AG10803 (cell line): ENCODE measurements around the gene CCDC73.
"Not testable (repeated sequence)": the region's sequence is repeated elsewhere in the genome, so short reads cannot be mapped to it uniquely, and the experiment has no call there.

Experiments
- DNase-seq: peaks from one replicate; pipeline ENCODE4 v3.0.0; 2010; ENCODE audit warnings: low read depth
- H3K4me3 ChIP-seq: 2 replicates; pipeline ENCODE4 v1.5.1; 2011; ENCODE audit warnings: mild to moderate bottlenecking, low read length, control low read depth
- TF ChIP-seq, protein P1 (sequence below): conservative IDR thresholded peaks from 2 replicates; pipeline ENCODE4 v1.5.1; 2011; ENCODE audit warnings: mild to moderate bottlenecking, low read length, control low read depth, inconsistent platforms

CCDC73 gene

DNA sequence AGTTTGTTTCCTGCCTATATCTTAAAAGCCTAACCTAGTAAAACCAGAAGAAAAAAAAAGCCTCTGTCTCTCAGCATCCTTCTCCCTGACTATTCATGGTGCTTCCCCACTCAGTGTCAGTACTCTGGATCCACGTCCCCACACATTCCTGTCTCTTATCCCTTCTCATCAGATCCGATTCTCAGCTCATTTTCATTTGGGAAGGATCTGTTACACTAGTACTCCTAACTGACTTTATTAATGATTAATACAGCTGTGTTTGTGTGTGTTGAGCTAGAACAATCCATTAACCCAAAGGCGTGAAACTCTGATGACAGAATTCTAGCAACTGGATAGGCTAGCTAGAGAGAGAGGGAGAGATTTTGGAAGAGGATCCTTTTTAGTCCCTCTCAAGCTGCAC is 36.8 kb upstream of the CCDC73 start:
- H3K4me3 ChIP-seq, result no peak overlapping the region
- TF ChIP-seq, protein P1, sequence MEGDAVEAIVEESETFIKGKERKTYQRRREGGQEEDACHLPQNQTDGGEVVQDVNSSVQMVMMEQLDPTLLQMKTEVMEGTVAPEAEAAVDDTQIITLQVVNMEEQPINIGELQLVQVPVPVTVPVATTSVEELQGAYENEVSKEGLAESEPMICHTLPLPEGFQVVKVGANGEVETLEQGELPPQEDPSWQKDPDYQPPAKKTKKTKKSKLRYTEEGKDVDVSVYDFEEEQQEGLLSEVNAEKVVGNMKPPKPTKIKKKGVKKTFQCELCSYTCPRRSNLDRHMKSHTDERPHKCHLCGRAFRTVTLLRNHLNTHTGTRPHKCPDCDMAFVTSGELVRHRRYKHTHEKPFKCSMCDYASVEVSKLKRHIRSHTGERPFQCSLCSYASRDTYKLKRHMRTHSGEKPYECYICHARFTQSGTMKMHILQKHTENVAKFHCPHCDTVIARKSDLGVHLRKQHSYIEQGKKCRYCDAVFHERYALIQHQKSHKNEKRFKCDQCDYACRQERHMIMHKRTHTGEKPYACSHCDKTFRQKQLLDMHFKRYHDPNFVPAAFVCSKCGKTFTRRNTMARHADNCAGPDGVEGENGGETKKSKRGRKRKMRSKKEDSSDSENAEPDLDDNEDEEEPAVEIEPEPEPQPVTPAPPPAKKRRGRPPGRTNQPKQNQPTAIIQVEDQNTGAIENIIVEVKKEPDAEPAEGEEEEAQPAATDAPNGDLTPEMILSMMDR, result no peak
- DNase-seq, result no peak

DNA sequence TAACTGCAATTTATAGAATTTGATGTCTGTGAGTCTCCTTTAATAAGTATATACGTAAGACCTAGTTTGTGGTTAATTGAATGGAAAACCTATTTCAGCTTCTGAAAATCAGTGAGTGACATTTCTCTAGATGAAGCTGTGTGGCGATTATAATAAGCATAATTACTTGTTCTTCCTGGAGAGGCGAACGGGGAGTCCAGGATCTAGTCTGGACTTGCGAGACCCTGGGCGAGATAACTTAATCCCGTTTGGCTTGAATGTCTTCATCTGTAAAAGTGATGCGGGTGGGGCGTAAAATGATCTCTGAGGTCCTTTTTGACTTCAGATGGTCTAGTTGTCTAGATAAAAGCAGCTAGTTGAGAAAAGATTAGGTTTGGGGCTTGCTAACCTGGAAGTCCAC is 36.3 kb upstream of the CCDC73 start:
- no peak overlapping the region for H3K4me3 ChIP-seq
- TF ChIP-seq, protein P1, result no peak
- DNase-seq, result no peak

DNA sequence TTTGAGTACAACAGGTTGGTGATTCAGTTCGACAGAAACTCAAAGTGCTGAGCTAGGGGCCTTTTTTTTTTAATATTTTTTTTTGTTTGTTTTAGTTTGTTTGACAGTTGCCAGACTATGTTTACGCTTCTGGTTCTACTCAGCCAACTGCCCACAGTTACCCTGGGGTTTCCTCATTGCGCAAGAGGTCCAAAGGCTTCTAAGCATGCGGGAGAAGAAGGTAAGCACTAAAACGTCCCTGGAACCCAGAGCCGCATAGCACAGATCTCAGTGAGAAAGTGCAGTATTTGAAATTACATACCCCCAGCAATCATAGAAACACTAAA is 35.9 kb upstream of the CCDC73 start:
- peak overlapping the region; percentile 40; the same call in 1 of the 2 replicates for H3K4me3 ChIP-seq
- DNase-seq, result no peak
- TF ChIP-seq, protein P1, result no peak

DNA sequence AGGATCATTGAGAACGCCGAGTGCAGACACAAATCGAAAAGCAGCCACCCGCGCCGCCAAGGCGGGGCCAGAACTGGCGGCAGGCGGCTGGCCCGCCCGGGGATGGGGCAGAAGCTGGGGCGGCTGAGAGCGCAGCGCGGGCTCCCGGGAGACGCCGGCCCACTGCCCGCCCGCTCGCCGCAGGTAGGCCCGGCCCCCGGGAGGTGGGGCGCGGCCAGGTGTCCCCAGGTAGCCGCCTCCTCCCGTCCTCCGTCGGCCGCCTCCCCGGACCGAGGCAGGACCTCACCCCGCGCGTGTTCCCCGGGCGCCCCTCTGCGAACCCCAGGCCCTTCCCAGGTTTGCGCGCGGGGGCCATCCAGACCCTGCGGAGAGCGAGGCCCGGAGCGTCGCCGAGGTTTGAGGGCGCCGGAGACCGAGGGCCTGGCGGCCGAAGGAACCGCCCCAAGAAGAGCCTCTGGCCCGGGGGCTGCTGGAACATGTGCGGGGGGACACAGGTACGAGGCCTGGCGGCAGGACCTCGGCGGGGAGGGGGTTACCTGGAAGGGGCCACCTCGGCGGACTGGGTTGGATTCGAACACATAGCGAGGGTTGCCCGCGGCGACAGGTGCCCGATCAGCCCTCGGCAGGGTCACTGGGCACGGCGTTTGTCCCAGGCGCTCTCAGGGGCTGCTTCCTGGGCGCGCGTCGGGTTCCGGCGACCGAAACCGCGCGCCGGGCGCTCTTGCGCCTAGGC is 35.4 kb upstream of the CCDC73 start, which contains the start of gene PRRG4:
Gene PRRG4, plus strand, starts transcription at position 248 of the 733 bp plus-strand sequence. CDS start 603 bp downstream, outside the sequence.
- TF ChIP-seq, protein P1, result no peak
- DNase-seq, result peak; percentile 20
- peak within 1 kb of the TSS; percentile 59 for H3K4me3 ChIP-seq

DNA sequence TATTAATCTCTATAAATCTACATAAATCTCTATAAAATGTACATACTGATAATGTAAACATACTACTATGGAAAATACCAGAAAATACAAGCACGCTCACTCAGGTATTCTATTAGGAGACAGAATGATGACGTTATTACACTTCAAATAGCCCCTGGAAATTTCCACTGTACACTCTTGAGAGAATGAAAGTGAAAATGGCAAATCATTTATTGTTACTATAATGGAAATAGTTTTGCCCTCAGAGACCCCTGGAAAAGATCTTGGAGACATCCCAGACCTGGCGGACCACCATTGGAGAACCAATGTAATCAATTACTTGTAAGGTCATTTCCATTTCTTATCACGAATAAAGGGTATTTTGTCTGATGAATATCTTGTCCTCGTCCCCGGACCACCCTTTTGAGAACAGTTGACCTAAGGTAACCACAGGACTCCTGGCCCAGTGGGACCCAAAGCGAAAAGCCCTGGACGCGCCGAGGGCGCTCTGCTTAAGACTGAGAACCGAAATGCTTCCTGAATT is 34.8 kb upstream of the CCDC73 start:
- H3K4me3 ChIP-seq, result peak overlapping the region; percentile 59
- DNase-seq, result no peak
- TF ChIP-seq, protein P1, result no peak

DNA sequence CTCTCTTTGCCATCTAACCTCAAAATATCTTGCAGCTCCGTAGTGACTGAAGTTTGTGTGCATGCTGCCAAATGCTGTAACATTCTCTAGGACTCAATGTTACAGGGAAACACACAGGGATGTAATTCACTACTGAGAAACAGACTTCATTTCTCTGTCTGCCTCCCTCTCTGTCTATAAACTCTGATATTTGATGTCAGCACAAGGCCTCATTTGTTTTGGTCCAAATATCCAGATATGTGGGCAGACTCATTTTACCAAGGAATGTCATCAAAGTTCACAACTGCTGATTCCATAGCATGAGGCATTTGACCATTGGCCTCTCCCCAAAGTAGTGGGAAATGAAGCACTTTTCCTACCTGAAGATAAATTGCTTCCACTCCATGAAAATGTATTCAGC is 32.8 kb upstream of the CCDC73 start:
- DNase-seq, result no peak
- no peak overlapping the region for H3K4me3 ChIP-seq
- TF ChIP-seq, protein P1, result no peak

DNA sequence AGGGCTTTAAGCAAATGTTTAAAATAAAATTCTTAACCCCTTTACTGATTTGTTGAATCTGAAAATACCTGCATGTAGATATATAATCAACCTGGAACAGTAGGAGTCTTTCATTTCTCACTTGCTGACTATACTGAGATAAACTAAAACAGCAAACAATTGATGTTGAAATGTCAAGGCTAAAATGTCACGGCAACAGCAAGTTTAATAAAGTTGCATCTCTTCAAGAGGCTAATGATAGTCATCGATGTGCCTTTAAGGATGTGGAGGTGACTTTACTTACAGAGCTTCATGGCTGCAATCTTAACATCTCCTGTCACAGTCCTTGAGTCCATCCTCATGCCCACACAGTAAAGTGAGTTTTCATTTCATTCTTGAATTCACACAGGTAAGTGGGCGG is 31.7 kb upstream of the CCDC73 start:
- DNase-seq, result no peak
- H3K4me3 ChIP-seq, result no peak overlapping the region
- TF ChIP-seq, protein P1, result no peak

DNA sequence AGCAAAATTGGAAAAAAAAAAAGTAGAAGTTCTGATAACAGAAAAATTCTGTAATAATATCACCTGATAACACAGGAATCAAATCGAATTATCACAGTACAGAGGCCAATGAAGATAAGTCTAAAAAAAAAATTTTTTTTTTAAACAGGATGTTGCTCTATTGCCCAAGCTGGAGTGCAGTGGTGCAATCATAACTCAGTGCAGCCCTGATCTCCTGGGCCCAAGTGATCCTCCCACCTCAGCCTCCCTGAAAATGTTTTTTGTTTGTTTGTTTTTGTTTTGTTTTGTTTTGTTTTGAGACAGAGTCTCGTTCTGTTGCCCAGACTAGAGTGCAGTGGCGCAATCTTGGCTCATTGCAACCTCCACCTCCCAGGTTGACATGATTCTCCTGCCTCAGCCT is 29.2 kb upstream of the CCDC73 start:
- not testable (repeated sequence) for DNase-seq, H3K4me3 ChIP-seq
